ENCODE data around the gene CTNND2. TPM values are rescaled to one million over a fixed set of nuclear protein-coding genes. Genes with fewer than 3 reads are reported as not detected.

Gene CTNND2
- total RNA-seq, 1 experiment from 2014 or later, result not detected

- Histone ChIP-seq H3K27ac (no peak overlapping the region), H3K9me3 (replicated peaks) (no peaks in the 10 kb centered on the region), H3K36me3 (no peaks in the 10 kb centered on the region), H3K27me3 (no peaks in the 10 kb centered on the region), H3K4me1 (no peaks in the 10 kb centered on the region), H3K4me3 (no peak overlapping the region)
- no peak for DNase-seq
Measured at GRCh38 chr5:11305245-11305644, 599.0 kb downstream of the CTNND2 start.

GRCh38 chr5:11304641-11305040 is 599.6 kb downstream of the CTNND2 start:
- no peak for DNase-seq
- no peaks in the 10 kb centered on the region for H3K27me3 ChIP-seq
- no peaks in the 10 kb centered on the region for H3K36me3 ChIP-seq
- H3K4me3 ChIP-seq, result no peak overlapping the region
- H3K9me3 ChIP-seq (replicated peaks), result no peaks in the 10 kb centered on the region
- no peaks in the 10 kb centered on the region for H3K4me1 ChIP-seq
- no peak overlapping the region for H3K27ac ChIP-seq

GRCh38 chr5:11302663-11303062 is 601.6 kb downstream of the CTNND2 start:
- Histone ChIP-seq H3K27ac (no peak overlapping the region), H3K9me3 (replicated peaks) (no peaks in the 10 kb centered on the region), H3K27me3 (no peaks in the 10 kb centered on the region), H3K4me3 (no peak overlapping the region), H3K36me3 (no peaks in the 10 kb centered on the region), H3K4me1 (no peaks in the 10 kb centered on the region)
- peak in 1 of 2 experiments; percentile 3 for DNase-seq

- no peak for DNase-seq
- H3K4me1 ChIP-seq, result no peaks in the 10 kb centered on the region
- no peak overlapping the region for H3K27ac ChIP-seq
- no peaks in the 10 kb centered on the region for H3K27me3 ChIP-seq
- no peak overlapping the region for H3K4me3 ChIP-seq
- H3K36me3 ChIP-seq, result no peaks in the 10 kb centered on the region
- H3K9me3 ChIP-seq (replicated peaks), result no peaks in the 10 kb centered on the region
Measured at GRCh38 chr5:11301171-11301570, 603.1 kb downstream of the CTNND2 start.

GRCh38 chr5:11300736-11301135 is 603.5 kb downstream of the CTNND2 start:
- Histone ChIP-seq H3K36me3 (no peaks in the 10 kb centered on the region), H3K27ac (no peak overlapping the region), H3K4me3 (no peak overlapping the region), H3K9me3 (replicated peaks) (no peaks in the 10 kb centered on the region), H3K4me1 (no peaks in the 10 kb centered on the region), H3K27me3 (no peaks in the 10 kb centered on the region)
- DNase-seq, result no peak

- Histone ChIP-seq H3K4me1 (no peaks in the 10 kb centered on the region), H3K4me3 (no peak overlapping the region), H3K27ac (no peak overlapping the region), H3K27me3 (no peaks in the 10 kb centered on the region), H3K36me3 (no peaks in the 10 kb centered on the region), H3K9me3 (replicated peaks) (no peaks in the 10 kb centered on the region)
- no peak for DNase-seq
Measured at GRCh38 chr5:11298877-11299276, 605.4 kb downstream of the CTNND2 start.

- no peaks in the 10 kb centered on the region for H3K36me3 ChIP-seq
- H3K4me3 ChIP-seq, result no peak overlapping the region
- no peaks in the 10 kb centered on the region for H3K9me3 ChIP-seq (replicated peaks)
- no peaks in the 10 kb centered on the region for H3K4me1 ChIP-seq
- H3K27me3 ChIP-seq, result no peaks in the 10 kb centered on the region
- H3K27ac ChIP-seq, result no peak overlapping the region
- no peak for DNase-seq
Measured at GRCh38 chr5:11293523-11293922, 610.7 kb downstream of the CTNND2 start.

GRCh38 chr5:11292648-11293356 is 611.4 kb downstream of the CTNND2 start:
- H3K4me3 ChIP-seq, result no peak overlapping the region
- no peak for DNase-seq
- no peaks in the 10 kb centered on the region for H3K36me3 ChIP-seq
- H3K9me3 ChIP-seq (replicated peaks), result no peaks in the 10 kb centered on the region
- H3K4me1 ChIP-seq, result no peaks in the 10 kb centered on the region
- no peaks in the 10 kb centered on the region for H3K27me3 ChIP-seq
- no peak overlapping the region for H3K27ac ChIP-seq

- DNase-seq, result no peak
- H3K9me3 ChIP-seq (replicated peaks), result no peaks in the 10 kb centered on the region
- no peaks in the 10 kb centered on the region for H3K36me3 ChIP-seq
- H3K4me1 ChIP-seq, result no peaks in the 10 kb centered on the region
- no peak overlapping the region for H3K27ac ChIP-seq
- no peak overlapping the region for H3K4me3 ChIP-seq
- no peaks in the 10 kb centered on the region for H3K27me3 ChIP-seq
Measured at GRCh38 chr5:11289733-11290132, 614.5 kb downstream of the CTNND2 start.

GRCh38 chr5:11289208-11289607 is 615.0 kb downstream of the CTNND2 start:
- H3K27ac ChIP-seq, result no peak overlapping the region
- H3K27me3 ChIP-seq, result no peaks in the 10 kb centered on the region
- H3K4me1 ChIP-seq, result no peaks in the 10 kb centered on the region
- no peaks in the 10 kb centered on the region for H3K36me3 ChIP-seq
- DNase-seq, result no peak
- no peaks in the 10 kb centered on the region for H3K9me3 ChIP-seq (replicated peaks)
- no peak overlapping the region for H3K4me3 ChIP-seq

GRCh38 chr5:11281842-11282241 is 622.4 kb downstream of the CTNND2 start:
- H3K27me3 ChIP-seq, result no peaks in the 10 kb centered on the region
- no peak for DNase-seq

GRCh38 chr5:11277323-11277722 is 626.9 kb downstream of the CTNND2 start:
- no peaks in the 10 kb centered on the region for H3K4me1 ChIP-seq
- no peaks in the 10 kb centered on the region for H3K9me3 ChIP-seq (replicated peaks)
- no peaks in the 10 kb centered on the region for H3K36me3 ChIP-seq
- no peak overlapping the region for H3K27ac ChIP-seq
- H3K4me3 ChIP-seq, result no peak overlapping the region
- H3K27me3 ChIP-seq, result no peaks in the 10 kb centered on the region
- DNase-seq, result no peak

More at GRCh38 chr5:11281842-11282241, 622.4 kb downstream of the CTNND2 start:
- H3K4me3 ChIP-seq, result no peak overlapping the region
- H3K36me3 ChIP-seq, result no peaks in the 10 kb centered on the region
- no peaks in the 10 kb centered on the region for H3K4me1 ChIP-seq
- no peak overlapping the region for H3K27ac ChIP-seq
- no peaks in the 10 kb centered on the region for H3K9me3 ChIP-seq (replicated peaks)

- no peaks in the 10 kb centered on the region for H3K27me3 ChIP-seq
- no peak overlapping the region for H3K4me3 ChIP-seq
- H3K4me1 ChIP-seq, result no peaks in the 10 kb centered on the region
- no peaks in the 10 kb centered on the region for H3K36me3 ChIP-seq
- no peaks in the 10 kb centered on the region for H3K9me3 ChIP-seq (replicated peaks)
- H3K27ac ChIP-seq, result no peak overlapping the region
- no peak for DNase-seq
Measured at GRCh38 chr5:11273180-11273903, 630.9 kb downstream of the CTNND2 start.

GRCh38 chr5:11269515-11269914 is 634.7 kb downstream of the CTNND2 start:
- H3K36me3 ChIP-seq, result no peaks in the 10 kb centered on the region
- no peaks in the 10 kb centered on the region for H3K27me3 ChIP-seq
- no peaks in the 10 kb centered on the region for H3K4me1 ChIP-seq
- no peak overlapping the region for H3K4me3 ChIP-seq
- H3K9me3 ChIP-seq (replicated peaks), result no peaks in the 10 kb centered on the region
- no peak for DNase-seq
- no peak overlapping the region for H3K27ac ChIP-seq

GRCh38 chr5:11268891-11269290 is 635.4 kb downstream of the CTNND2 start:
- H3K27me3 ChIP-seq, result no peaks in the 10 kb centered on the region
- no peaks in the 10 kb centered on the region for H3K9me3 ChIP-seq (replicated peaks)
- H3K27ac ChIP-seq, result no peak overlapping the region
- H3K36me3 ChIP-seq, result no peaks in the 10 kb centered on the region
- no peak overlapping the region for H3K4me3 ChIP-seq
- H3K4me1 ChIP-seq, result no peaks in the 10 kb centered on the region
- DNase-seq, result no peak

- Histone ChIP-seq H3K9me3 (replicated peaks) (no peaks in the 10 kb centered on the region), H3K4me1 (no peaks in the 10 kb centered on the region), H3K27ac (no peak overlapping the region), H3K36me3 (no peaks in the 10 kb centered on the region), H3K27me3 (no peaks in the 10 kb centered on the region), H3K4me3 (no peak overlapping the region)
- DNase-seq, result no peak
Measured at GRCh38 chr5:11266331-11266730, 637.9 kb downstream of the CTNND2 start.

All from SJCRH30 (cell line).